Activated naive CD4-positive, alpha-beta T cell treated with anti-CD3 and anti-CD28 coated beads for 36 hours (primary cell): ENCODE measurements around the gene MCMBP. TPM values are rescaled to one million over a fixed set of nuclear protein-coding genes. Genes with fewer than 3 reads are reported as not detected.
"Not testable (repeated sequence)": the region's sequence is repeated elsewhere in the genome, so short reads cannot be mapped to it uniquely, and the experiment has no call there.

ENCODE experiments used
- CTCF ChIA-PET: fragments of 350-600 bp; sonication (Branson Sonifier 250); formaldehyde crosslinking; loops from one replicate; lab custom pipeline; 2021; ENCODE audit warnings: antibody characterized with exemption; lab: Charles Lee
- DNase-seq: peaks from one replicate; pipeline ENCODE4 v3.0.0-alpha.2; 2020
- H3K27ac Mint-ChIP-seq: one replicate; pipeline ENCODE4 v1.8.0; 2021; ENCODE audit warnings: mild to moderate bottlenecking, mixed read lengths
- H3K27me3 Mint-ChIP-seq: one replicate; pipeline ENCODE4 v1.8.0; 2021; ENCODE audit warnings: low read depth, mixed read lengths
- H3K36me3 Mint-ChIP-seq: one replicate; pipeline ENCODE4 v1.8.0; 2021; ENCODE audit warnings: low read depth, mixed read lengths
- H3K4me1 Mint-ChIP-seq: one replicate; pipeline ENCODE4 v1.8.0; 2021; ENCODE audit warnings: low read depth, mixed read lengths
- H3K4me3 Mint-ChIP-seq: one replicate; pipeline ENCODE4 v1.8.0; 2021; ENCODE audit warnings: mild to moderate bottlenecking, moderate library complexity, mixed read lengths
- H3K9me3 Mint-ChIP-seq: one replicate; pipeline ENCODE4 v1.8.0; 2021; ENCODE audit warnings: mixed read lengths
- intact Hi-C: fragments of 100-400 bp; cut with micrococcal nuclease; formaldehyde crosslinking; loops from one replicate; pipeline ENCODE4 v1.15.1; 2023
- total RNA-seq, 2 experiments: library from RNA; stranded (reverse); gene quantifications; one replicate each; pipeline ENCODE4 v1.2.3, GENCODE V29; 2021

The MCMBP gene
- total RNA-seq, 2 experiments from 2014 or later = 76.9 to 77.7 TPM

DNA sequence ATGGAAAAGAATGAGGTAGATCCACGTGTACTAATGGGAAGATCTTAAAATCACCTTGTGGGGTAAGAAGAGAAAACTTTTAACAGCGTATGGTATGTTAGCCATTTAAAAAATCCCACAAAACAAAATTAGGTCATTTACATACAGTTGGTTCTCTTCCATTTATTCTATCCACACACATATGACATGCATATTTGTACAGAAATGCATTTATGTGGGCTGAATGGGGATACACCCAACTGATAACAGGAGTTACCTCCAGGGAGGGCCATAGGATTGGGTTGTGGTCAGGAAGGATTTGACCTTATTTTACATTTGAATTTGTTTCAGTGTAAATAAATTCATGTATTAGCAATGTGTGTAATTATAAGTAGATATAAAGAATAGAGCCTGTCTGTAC is 71.5 kb downstream of the MCMBP start:
- Mint-ChIP-seq H3K27ac (no peak overlapping the region), H3K27me3 (no peaks in the 10 kb centered on the region), H3K36me3 (peaks cover 18% of the 10 kb centered on the region), H3K4me3 (no peak overlapping the region), H3K4me1 (peaks cover 10% of the 10 kb centered on the region), H3K9me3 (no peaks in the 10 kb centered on the region)
- intact Hi-C loops = no loop called here
- CTCF ChIA-PET = no interaction called here
- DNase-seq = no peak

DNA sequence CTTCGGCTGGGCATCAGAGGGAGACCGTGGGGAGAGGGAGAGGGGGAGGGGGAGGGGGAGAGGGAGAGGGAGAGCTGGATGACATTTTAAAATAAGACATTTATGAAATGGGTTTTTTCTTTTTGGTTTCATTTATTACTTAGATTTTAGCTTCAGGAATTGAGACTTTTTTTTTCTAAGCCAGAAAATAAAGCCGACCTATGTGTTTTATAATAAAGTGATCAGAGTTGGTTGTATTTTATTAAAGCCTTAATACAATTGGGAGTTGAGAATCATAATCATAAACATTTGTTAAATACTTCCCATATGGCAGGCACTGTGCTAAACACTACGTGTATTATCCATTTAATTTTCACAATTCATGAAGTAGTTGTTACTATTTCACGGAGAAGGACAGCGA is 76.6 kb downstream of the MCMBP start:
- no peaks in the 10 kb centered on the region for H3K27me3 Mint-ChIP-seq
- no peak overlapping the region for H3K4me3 Mint-ChIP-seq
- H3K36me3 Mint-ChIP-seq = peaks cover 5% of the 10 kb centered on the region
- peaks cover 5% of the 10 kb centered on the region for H3K4me1 Mint-ChIP-seq
- no peak overlapping the region for H3K27ac Mint-ChIP-seq
- CTCF ChIA-PET = no interaction called here
- intact Hi-C loops = no loop called here
- DNase-seq = no peak
- no peaks in the 10 kb centered on the region for H3K9me3 Mint-ChIP-seq

DNA sequence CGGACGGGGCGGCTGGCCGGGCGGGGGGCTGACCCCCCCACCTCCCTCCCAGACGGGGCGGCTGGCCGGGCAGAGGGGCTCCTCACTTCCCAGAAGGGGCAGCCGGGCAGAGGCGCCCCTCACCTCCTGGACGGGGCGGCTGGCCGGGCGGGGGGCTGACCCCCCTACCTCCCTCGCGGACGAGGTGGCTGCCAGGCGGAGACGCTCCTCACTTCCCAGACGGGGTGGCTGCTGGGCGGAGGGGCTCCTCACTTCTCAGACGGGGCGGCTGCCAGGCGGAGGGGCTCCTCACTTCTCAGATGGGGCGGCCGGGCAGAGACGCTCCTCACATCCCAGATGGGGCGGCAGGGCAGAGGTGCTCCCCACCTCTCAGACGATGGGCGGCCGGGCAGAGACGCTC is 77.5 kb downstream of the MCMBP start:
- H3K36me3 Mint-ChIP-seq, DNase-seq, H3K27ac Mint-ChIP-seq, H3K27me3 Mint-ChIP-seq, intact Hi-C loops, CTCF ChIA-PET, H3K4me3 Mint-ChIP-seq, H3K4me1 Mint-ChIP-seq, H3K9me3 Mint-ChIP-seq: not testable (repeated sequence)

DNA sequence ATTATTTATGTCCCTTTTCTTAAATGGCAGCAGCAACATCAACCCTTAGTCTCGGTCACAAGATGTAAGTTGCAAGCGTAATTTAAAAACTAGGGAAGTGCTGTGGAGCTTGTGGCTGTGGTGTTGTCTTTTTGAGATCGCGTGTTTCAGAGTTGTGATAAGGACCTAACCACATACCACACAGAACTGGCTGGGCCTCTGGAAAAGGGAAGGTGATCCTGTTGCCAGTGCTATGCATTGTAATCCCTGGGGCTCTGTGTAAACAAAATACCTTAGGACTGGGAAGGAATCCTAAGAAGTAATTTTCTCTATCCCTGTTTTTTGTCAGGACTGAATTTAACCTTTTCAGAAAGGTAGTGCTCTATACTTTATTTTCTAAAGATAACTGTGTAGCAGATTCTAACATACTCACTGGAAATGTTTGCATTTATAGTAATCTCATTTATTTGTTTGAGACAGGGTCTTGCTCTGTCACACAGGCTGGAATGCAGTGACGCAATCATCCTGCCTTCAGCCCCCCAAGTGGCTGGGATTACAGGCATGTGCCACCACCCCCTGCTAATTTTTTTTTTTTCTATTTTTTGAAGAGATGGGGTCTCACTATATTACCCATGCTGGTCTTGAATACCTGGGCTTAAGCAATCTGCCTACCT is 86.4 kb downstream of the MCMBP start:
- Mint-ChIP-seq H3K4me3 (no peak overlapping the region), H3K9me3 (no peaks in the 10 kb centered on the region), H3K27ac (no peak overlapping the region), H3K36me3 (no peaks in the 10 kb centered on the region), H3K4me1 (peaks cover 21% of the 10 kb centered on the region), H3K27me3 (no peaks in the 10 kb centered on the region)
- CTCF ChIA-PET = no interaction called here
- intact Hi-C loops = no loop called here
- DNase-seq = no peak

DNA sequence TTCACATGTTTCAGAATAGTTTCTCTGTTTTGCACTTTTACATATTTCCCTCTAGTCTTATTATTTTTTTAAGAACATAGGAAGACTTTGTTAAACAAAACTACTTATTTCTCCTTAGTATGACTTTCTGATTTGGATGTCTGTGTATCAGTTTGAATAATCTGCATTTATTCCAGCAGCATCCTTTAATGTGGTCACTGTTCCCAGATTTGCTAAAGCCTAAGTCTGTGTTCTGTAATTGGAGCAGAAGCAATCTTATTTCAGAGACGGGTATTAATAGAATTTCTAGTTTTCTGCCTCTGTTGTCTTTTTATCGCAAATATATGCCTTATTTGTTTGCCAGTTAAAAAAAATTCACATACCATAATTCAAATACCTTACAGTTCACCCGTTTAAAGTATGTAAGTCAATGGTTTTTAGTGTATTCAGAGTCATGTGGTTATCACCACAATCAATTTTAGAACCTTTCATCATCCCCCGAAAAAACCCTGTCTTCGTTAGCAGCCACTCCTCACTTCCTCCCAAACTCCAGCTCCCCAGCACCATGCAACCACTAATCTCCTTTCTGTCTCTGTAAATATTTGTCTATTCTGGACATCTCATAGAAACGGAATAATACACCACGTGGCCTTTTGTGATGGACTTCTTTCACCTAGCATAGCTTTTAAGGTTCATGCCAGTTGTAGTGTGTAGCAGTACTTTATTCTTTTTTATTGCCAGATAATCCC is 88.1 kb downstream of the MCMBP start:
- Mint-ChIP-seq H3K4me3 (peak overlapping the region; percentile 8), H3K27me3 (no peaks in the 10 kb centered on the region), H3K36me3 (no peaks in the 10 kb centered on the region), H3K9me3 (no peaks in the 10 kb centered on the region), H3K4me1 (peaks cover 19% of the 10 kb centered on the region), H3K27ac (no peak overlapping the region)
- intact Hi-C loops = loop anchor here (2.0 kb wide), 1 partner anchor 58 kb away; the partner anchor contains the start of gene INPP5F
- DNase-seq = peak; percentile 22
- CTCF ChIA-PET = interaction anchor here (0.9 to 1.0 kb wide), 2 partner anchors 33 to 75 kb away, joined by 3 read pairs; no protein-coding TSS in a partner anchor

DNA sequence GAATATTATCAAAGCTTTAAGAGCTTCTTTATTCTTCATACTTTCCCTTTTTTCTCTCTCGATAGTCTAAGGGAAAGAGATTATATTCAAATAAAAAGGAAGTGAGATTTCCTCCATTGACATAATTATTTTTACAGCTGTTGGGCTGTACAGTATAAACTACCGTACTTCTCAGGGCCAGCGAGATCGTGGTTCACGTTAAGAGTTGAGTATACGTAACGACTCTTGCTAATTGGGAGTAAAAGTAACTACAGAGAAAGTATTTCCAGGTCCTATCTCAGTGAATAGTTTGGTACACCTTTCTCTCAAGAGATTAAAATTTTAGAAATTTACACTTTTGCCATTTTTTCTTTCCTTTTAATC is 89.0 kb downstream of the MCMBP start:
- Mint-ChIP-seq H3K4me1 (peaks cover 19% of the 10 kb centered on the region), H3K4me3 (no peak overlapping the region), H3K27me3 (no peaks in the 10 kb centered on the region), H3K27ac (no peak overlapping the region), H3K9me3 (no peaks in the 10 kb centered on the region), H3K36me3 (no peaks in the 10 kb centered on the region)
- no peak for DNase-seq
- intact Hi-C loops = loop anchor here (2.0 kb wide), 1 partner anchor 57 kb away; the partner anchor contains the start of gene INPP5F
- CTCF ChIA-PET = interaction anchor here (0.9 kb wide), 1 partner anchor 76 kb away, joined by 3 read pairs; no protein-coding TSS in a partner anchor

DNA sequence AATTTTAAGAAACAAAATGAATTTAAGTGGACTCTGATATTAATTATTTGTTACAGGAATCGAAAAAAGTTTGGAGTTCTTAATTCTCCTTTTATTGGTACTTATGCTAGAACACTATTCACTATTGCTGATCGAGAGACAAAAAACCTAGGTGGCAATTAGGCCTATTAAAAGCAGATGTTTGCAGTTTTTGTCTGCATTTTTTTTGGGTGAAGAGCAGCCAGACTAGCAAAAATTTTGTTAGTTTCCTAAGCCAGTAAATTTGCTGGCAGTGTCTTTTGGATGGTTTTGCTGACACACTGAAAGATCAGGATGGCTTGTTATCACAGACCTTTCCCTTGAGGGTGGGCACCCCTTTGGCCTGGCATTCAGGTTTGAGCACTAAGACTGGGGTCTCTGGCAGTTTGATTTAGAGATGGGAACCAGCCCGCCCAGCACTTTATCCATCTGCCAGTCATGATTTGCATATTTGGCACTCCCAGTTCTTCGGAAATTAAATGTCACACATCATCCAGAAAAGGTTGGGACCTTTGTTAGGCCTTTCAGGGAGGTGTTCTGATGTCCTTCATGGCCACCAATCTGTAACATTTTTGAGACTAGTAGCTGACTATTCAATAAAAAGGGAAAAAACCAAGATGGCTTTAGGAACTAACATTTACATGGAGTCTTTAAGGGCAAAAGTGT is 89.5 kb downstream of the MCMBP start:
- Mint-ChIP-seq H3K27ac (no peak overlapping the region), H3K4me3 (no peak overlapping the region), H3K4me1 (peaks cover 19% of the 10 kb centered on the region), H3K9me3 (no peaks in the 10 kb centered on the region), H3K27me3 (no peaks in the 10 kb centered on the region), H3K36me3 (no peaks in the 10 kb centered on the region)
- DNase-seq = no peak
- intact Hi-C loops = no loop called here
- CTCF ChIA-PET = interaction anchor here (0.9 kb wide), 1 partner anchor 77 kb away, joined by 3 read pairs; no protein-coding TSS in a partner anchor

DNA sequence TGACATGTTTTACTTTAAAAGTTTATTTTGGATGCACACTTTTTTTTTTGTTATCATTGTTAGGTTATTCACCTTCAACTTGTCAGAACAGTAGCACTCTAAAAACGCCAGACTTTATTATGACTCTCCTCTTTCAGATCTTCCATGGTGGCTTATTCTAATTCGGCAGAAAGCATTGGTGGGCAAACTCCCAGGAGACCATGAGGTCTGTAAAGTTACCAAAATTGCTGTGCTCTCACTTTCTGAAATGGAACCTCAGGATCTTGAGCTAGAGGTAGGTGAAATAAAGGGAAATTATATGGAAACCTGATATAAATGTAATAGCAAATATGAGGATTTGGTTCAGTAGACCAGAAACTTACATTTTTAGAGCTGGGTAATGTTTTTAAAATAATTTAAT is 91.1 kb downstream of the MCMBP start:
- Mint-ChIP-seq H3K27me3 (no peaks in the 10 kb centered on the region), H3K4me1 (peaks cover 19% of the 10 kb centered on the region), H3K4me3 (no peak overlapping the region), H3K36me3 (no peaks in the 10 kb centered on the region), H3K9me3 (no peaks in the 10 kb centered on the region), H3K27ac (no peak overlapping the region)
- CTCF ChIA-PET = interaction anchor here (0.8 kb wide), 1 partner anchor 180 kb away, joined by 3 read pairs; no protein-coding TSS in a partner anchor
- DNase-seq = no peak
- intact Hi-C loops = no loop called here

DNA sequence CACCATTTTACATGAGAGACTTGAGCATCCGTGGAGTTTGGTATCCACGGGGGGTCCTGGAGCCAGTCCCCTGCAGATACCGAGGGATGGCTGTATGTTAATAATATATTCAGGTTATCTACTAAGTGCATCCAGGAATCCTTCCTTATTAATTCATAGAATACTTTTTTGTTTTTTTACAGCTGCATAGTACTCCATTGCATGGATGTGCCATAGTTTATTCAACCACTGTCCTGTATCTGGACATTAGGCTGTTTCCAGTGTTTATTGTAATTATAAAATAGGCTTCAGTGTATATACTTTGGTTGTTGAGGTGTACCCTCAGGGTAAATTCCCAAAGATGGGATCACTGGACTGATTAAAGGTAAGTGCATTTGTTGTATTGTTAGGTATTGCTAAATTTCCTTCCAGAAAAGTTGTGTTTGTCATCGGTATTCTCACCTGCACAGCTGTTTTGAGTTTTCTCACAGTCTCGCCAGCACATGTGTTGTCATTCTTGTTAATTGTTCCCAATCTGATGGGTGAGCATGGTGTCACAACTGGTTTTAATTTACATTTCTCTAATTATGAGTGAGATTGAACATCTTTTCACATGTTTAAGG is 91.7 kb downstream of the MCMBP start:
- intact Hi-C loops = no loop called here
- H3K36me3 Mint-ChIP-seq = no peaks in the 10 kb centered on the region
- H3K4me3 Mint-ChIP-seq = no peak overlapping the region

More for the DNA sequence above, 91.7 kb downstream of the MCMBP start:
- H3K9me3 Mint-ChIP-seq = no peaks in the 10 kb centered on the region
- no peaks in the 10 kb centered on the region for H3K27me3 Mint-ChIP-seq
- no peak for DNase-seq
- peaks cover 19% of the 10 kb centered on the region for H3K4me1 Mint-ChIP-seq
- H3K27ac Mint-ChIP-seq = no peak overlapping the region
- CTCF ChIA-PET = no interaction called here

Other genes with a start within 250 kb of the MCMBP start
- 10 to 100 TPM; 20.9 to 24.3 TPM for gene BAG3, start 221.5 kb downstream of the MCMBP start, total RNA-seq
- gene INPP5F, start 146.8 kb downstream of the MCMBP start, total RNA-seq = 10 to 100 TPM; 10.5 to 10.9 TPM
- 10 to 100 TPM; 49.0 to 55.2 TPM for gene SEC23IP, start 19.9 kb upstream of the MCMBP start, total RNA-seq